ENCODE results near the gene CLPSL1.

CLPSL1 gene

GRCh38 chr6:35784200-35784599 lies 3.4 kb downstream of the CLPSL1 start:
- Histone ChIP-seq H3K4me2 (ENCODE audit: low read length) (no peak overlapping the region), H4K5ac (ENCODE audit: low read length) (no peak overlapping the region), H3K79me1 (ENCODE audit: low read length) (no peaks in the 10 kb centered on the region), H3K27ac (ENCODE audit: low read depth, low read length) (no peak overlapping the region), H2AK5ac (ENCODE audit: low read length) (no peak overlapping the region), H2BK15ac (replicated peaks; ENCODE audit: low read depth) (no peak overlapping the region), H3K4me1 (ENCODE audit: control insufficient read depth, low read depth, low read length) (no peaks in the 10 kb centered on the region), H3K27me3 (ENCODE audit: insufficient read depth, low read length, poor library complexity) (no peaks in the 10 kb centered on the region), H2BK5ac (ENCODE audit: low read length) (no peak overlapping the region), H3K79me2 (ENCODE audit: control insufficient read depth, insufficient read depth, low read length) (no peaks in the 10 kb centered on the region), H3K18ac (ENCODE audit: low read length) (no peak overlapping the region), H3K9ac (ENCODE audit: low read length) (no peak overlapping the region), H3K36me3 (ENCODE audit: control insufficient read depth, insufficient read depth, low read length) (no peaks in the 10 kb centered on the region), H3K4me3 (ENCODE audit: low read length) (no peak overlapping the region), H3K56ac (ENCODE audit: low read length) (no peak overlapping the region), H2BK120ac (ENCODE audit: low read depth, low read length) (no peak overlapping the region), H3K4ac (ENCODE audit: low read depth, low read length) (no peak overlapping the region), H4K8ac (ENCODE audit: low read depth, low read length) (no peak overlapping the region), H3K23ac (ENCODE audit: low read length) (no peak overlapping the region)
- DNase-seq = no peak
- WGBS (ENCODE audit: extremely low coverage, insufficient coverage, low lambda C conversion rate) = no CpG with 5 or more reads among the region's 2 CpGs

- Histone ChIP-seq H3K79me2 (ENCODE audit: control insufficient read depth, insufficient read depth, low read length) (no peaks in the 10 kb centered on the region), H4K8ac (ENCODE audit: low read depth, low read length) (no peak overlapping the region), H3K56ac (ENCODE audit: low read length) (no peak overlapping the region), H3K4ac (ENCODE audit: low read depth, low read length) (no peak overlapping the region), H3K23ac (ENCODE audit: low read length) (no peak overlapping the region), H2BK15ac (replicated peaks; ENCODE audit: low read depth) (no peak overlapping the region), H2BK5ac (ENCODE audit: low read length) (no peak overlapping the region), H4K5ac (ENCODE audit: low read length) (no peak overlapping the region), H3K79me1 (ENCODE audit: low read length) (no peaks in the 10 kb centered on the region), H3K4me1 (ENCODE audit: control insufficient read depth, low read depth, low read length) (no peaks in the 10 kb centered on the region), H2AK5ac (ENCODE audit: low read length) (no peak overlapping the region), H3K9ac (ENCODE audit: low read length) (no peak overlapping the region), H3K27ac (ENCODE audit: low read depth, low read length) (no peak overlapping the region), H3K4me2 (ENCODE audit: low read length) (no peak overlapping the region), H3K36me3 (ENCODE audit: control insufficient read depth, insufficient read depth, low read length) (no peaks in the 10 kb centered on the region), H3K27me3 (ENCODE audit: insufficient read depth, low read length, poor library complexity) (no peaks in the 10 kb centered on the region), H3K18ac (ENCODE audit: low read length) (no peak overlapping the region), H2BK120ac (ENCODE audit: low read depth, low read length) (no peak overlapping the region), H3K4me3 (ENCODE audit: low read length) (no peak overlapping the region)
- no peak for DNase-seq
- WGBS (ENCODE audit: extremely low coverage, insufficient coverage, low lambda C conversion rate) = no CpG with 5 or more reads among the region's 2 CpGs
Measured at GRCh38 chr6:35786272-35786671, 5.5 kb downstream of the CLPSL1 start.

GRCh38 chr6:35786810-35787209 lies 6.0 kb downstream of the CLPSL1 start:
- Histone ChIP-seq H3K36me3 (ENCODE audit: control insufficient read depth, insufficient read depth, low read length) (no peaks in the 10 kb centered on the region), H3K56ac (ENCODE audit: low read length) (no peak overlapping the region), H2AK5ac (ENCODE audit: low read length) (no peak overlapping the region), H2BK15ac (replicated peaks; ENCODE audit: low read depth) (no peak overlapping the region), H2BK120ac (ENCODE audit: low read depth, low read length) (no peak overlapping the region), H3K79me1 (ENCODE audit: low read length) (no peaks in the 10 kb centered on the region), H3K23ac (ENCODE audit: low read length) (no peak overlapping the region), H4K8ac (ENCODE audit: low read depth, low read length) (no peak overlapping the region), H2BK5ac (ENCODE audit: low read length) (no peak overlapping the region), H3K4me2 (ENCODE audit: low read length) (no peak overlapping the region), H3K9ac (ENCODE audit: low read length) (no peak overlapping the region), H4K5ac (ENCODE audit: low read length) (no peak overlapping the region), H3K4ac (ENCODE audit: low read depth, low read length) (no peak overlapping the region), H3K18ac (ENCODE audit: low read length) (no peak overlapping the region), H3K27me3 (ENCODE audit: insufficient read depth, low read length, poor library complexity) (no peaks in the 10 kb centered on the region), H3K27ac (ENCODE audit: low read depth, low read length) (no peak overlapping the region), H3K4me3 (ENCODE audit: low read length) (no peak overlapping the region), H3K4me1 (ENCODE audit: control insufficient read depth, low read depth, low read length) (no peaks in the 10 kb centered on the region), H3K79me2 (ENCODE audit: control insufficient read depth, insufficient read depth, low read length) (no peaks in the 10 kb centered on the region)
- DNase-seq = no peak
- no CpG with 5 or more reads among the region's 25 CpGs for WGBS (ENCODE audit: extremely low coverage, insufficient coverage, low lambda C conversion rate)

- Histone ChIP-seq H3K56ac (ENCODE audit: low read length) (no peak overlapping the region), H2BK120ac (ENCODE audit: low read depth, low read length) (no peak overlapping the region), H3K23ac (ENCODE audit: low read length) (no peak overlapping the region), H3K4me2 (ENCODE audit: low read length) (no peak overlapping the region), H3K4me3 (ENCODE audit: low read length) (no peak overlapping the region), H3K4me1 (ENCODE audit: control insufficient read depth, low read depth, low read length) (no peaks in the 10 kb centered on the region), H4K5ac (ENCODE audit: low read length) (no peak overlapping the region), H3K9ac (ENCODE audit: low read length) (no peak overlapping the region), H2BK15ac (replicated peaks; ENCODE audit: low read depth) (no peak overlapping the region), H3K27me3 (ENCODE audit: insufficient read depth, low read length, poor library complexity) (no peaks in the 10 kb centered on the region), H2BK5ac (ENCODE audit: low read length) (no peak overlapping the region), H3K79me2 (ENCODE audit: control insufficient read depth, insufficient read depth, low read length) (no peaks in the 10 kb centered on the region), H3K79me1 (ENCODE audit: low read length) (no peaks in the 10 kb centered on the region), H3K36me3 (ENCODE audit: control insufficient read depth, insufficient read depth, low read length) (no peaks in the 10 kb centered on the region), H2AK5ac (ENCODE audit: low read length) (no peak overlapping the region), H3K4ac (ENCODE audit: low read depth, low read length) (no peak overlapping the region), H3K27ac (ENCODE audit: low read depth, low read length) (no peak overlapping the region), H4K8ac (ENCODE audit: low read depth, low read length) (no peak overlapping the region), H3K18ac (ENCODE audit: low read length) (no peak overlapping the region)
- DNase-seq = no peak
- WGBS (ENCODE audit: extremely low coverage, insufficient coverage, low lambda C conversion rate) = no CpG with 5 or more reads among the region's 13 CpGs
Measured at GRCh38 chr6:35787266-35788218, 6.7 kb downstream of the CLPSL1 start.

- Histone ChIP-seq H2AK5ac (ENCODE audit: low read length) (no peak overlapping the region), H3K27ac (ENCODE audit: low read depth, low read length) (no peak overlapping the region), H3K18ac (ENCODE audit: low read length) (no peak overlapping the region), H3K27me3 (ENCODE audit: insufficient read depth, low read length, poor library complexity) (no peaks in the 10 kb centered on the region), H2BK120ac (ENCODE audit: low read depth, low read length) (no peak overlapping the region), H2BK5ac (ENCODE audit: low read length) (no peak overlapping the region), H3K56ac (ENCODE audit: low read length) (no peak overlapping the region), H3K4ac (ENCODE audit: low read depth, low read length) (no peak overlapping the region), H3K9ac (ENCODE audit: low read length) (no peak overlapping the region), H3K4me3 (ENCODE audit: low read length) (no peak overlapping the region), H3K23ac (ENCODE audit: low read length) (no peak overlapping the region), H3K4me2 (ENCODE audit: low read length) (no peak overlapping the region), H4K8ac (ENCODE audit: low read depth, low read length) (no peak overlapping the region), H2BK15ac (replicated peaks; ENCODE audit: low read depth) (no peak overlapping the region), H3K36me3 (ENCODE audit: control insufficient read depth, insufficient read depth, low read length) (no peaks in the 10 kb centered on the region), H3K79me1 (ENCODE audit: low read length) (no peaks in the 10 kb centered on the region), H3K4me1 (ENCODE audit: control insufficient read depth, low read depth, low read length) (no peaks in the 10 kb centered on the region), H4K5ac (ENCODE audit: low read length) (no peak overlapping the region), H3K79me2 (ENCODE audit: control insufficient read depth, insufficient read depth, low read length) (no peaks in the 10 kb centered on the region)
- no peak for DNase-seq
- WGBS (ENCODE audit: extremely low coverage, insufficient coverage, low lambda C conversion rate) = no CpG with 5 or more reads among the region's 4 CpGs
Measured at GRCh38 chr6:35788423-35788982, 7.7 kb downstream of the CLPSL1 start.
